H9 (cell line): ENCODE data around the gene CELF6. TPM values are rescaled to one million over a fixed set of nuclear protein-coding genes. Genes with fewer than 3 reads are reported as not detected.

ENCODE experiments used
- DNase-seq: peaks from one replicate; pipeline ENCODE4 v3.0.0-alpha.2; 2017
- H2AFZ ChIP-seq: one replicate; pipeline ENCODE4 v1.6.1; 2013; ENCODE audit warnings: mild to moderate bottlenecking, low read length, control low read depth, moderate library complexity
- H2AK5ac ChIP-seq: 2 replicates; pipeline ENCODE4 v1.6.1; 2013; ENCODE audit warnings: low read length, control low read depth, mixed read lengths; ENCODE audit not compliant: insufficient read length
- H2BK120ac ChIP-seq: one replicate; pipeline ENCODE4 v1.6.1; 2013; ENCODE audit warnings: low read depth, mild to moderate bottlenecking, low read length, control low read depth, inconsistent platforms; ENCODE audit not compliant: poor library complexity, severe bottlenecking
- H2BK12ac ChIP-seq: 2 replicates; pipeline ENCODE4 v1.6.1; 2013; ENCODE audit warnings: low read length, control low read depth, mixed read lengths, low read depth; ENCODE audit not compliant: insufficient read length
- H2BK15ac ChIP-seq: 2 replicates; pipeline ENCODE4 v1.6.1; 2013; ENCODE audit warnings: low read depth, low read length, control low read depth
- H2BK20ac ChIP-seq: one replicate; pipeline ENCODE4 v1.6.1; 2013; ENCODE audit warnings: low read depth, mild to moderate bottlenecking, low read length, control low read depth, inconsistent platforms; ENCODE audit not compliant: poor library complexity, severe bottlenecking
- H2BK5ac ChIP-seq: 2 replicates; pipeline ENCODE4 v1.6.1; 2013; ENCODE audit warnings: low read length, control low read depth, mixed read lengths; ENCODE audit not compliant: insufficient read length
- H3K14ac ChIP-seq: 2 replicates; pipeline ENCODE4 v1.6.1; 2013; ENCODE audit warnings: low read length, control low read depth; ENCODE audit not compliant: insufficient read depth
- H3K18ac ChIP-seq: 2 replicates; pipeline ENCODE4 v1.6.1; 2013; ENCODE audit warnings: low read depth, mild to moderate bottlenecking, mixed read lengths, low read length, control low read depth; ENCODE audit not compliant: insufficient read length
- H3K23ac ChIP-seq: 2 replicates; pipeline ENCODE4 v1.6.1; 2013; ENCODE audit warnings: low read length, control low read depth, mixed read lengths, low read depth; ENCODE audit not compliant: insufficient read length
- H3K23me2 ChIP-seq: 2 replicates; pipeline ENCODE4 v1.6.1; 2013; ENCODE audit warnings: low read depth, mild to moderate bottlenecking, mixed read lengths, low read length, control low read depth; ENCODE audit not compliant: insufficient read length, poor library complexity, severe bottlenecking
- H3K27ac ChIP-seq: 2 replicates; pipeline ENCODE4 v1.5.1; 2013; ENCODE audit warnings: low read length, control low read depth, mixed read lengths, low read depth; ENCODE audit not compliant: insufficient read length
- H3K27me3 ChIP-seq: 2 replicates; pipeline ENCODE4 v1.6.1; 2013; ENCODE audit warnings: low read length, control low read depth, inconsistent platforms; ENCODE audit not compliant: insufficient read depth
- H3K4ac ChIP-seq: 2 replicates; pipeline ENCODE4 v1.6.1; 2013; ENCODE audit warnings: low read depth, mild to moderate bottlenecking, control low read depth, inconsistent platforms, low read length, moderate library complexity
- H3K4me1 ChIP-seq: 2 replicates; pipeline ENCODE4 v1.6.1; 2013; ENCODE audit warnings: low read length, control low read depth, inconsistent platforms; ENCODE audit not compliant: insufficient read depth
- H3K4me2 ChIP-seq: 2 replicates; pipeline ENCODE4 v1.6.1; 2013; ENCODE audit warnings: low read length, control low read depth, mixed read lengths; ENCODE audit not compliant: insufficient read length, insufficient read depth
- H3K56ac ChIP-seq: 2 replicates; pipeline ENCODE4 v1.6.1; 2013; ENCODE audit warnings: low read depth, mild to moderate bottlenecking, mixed read lengths, low read length, control low read depth; ENCODE audit not compliant: insufficient read length
- H3K79me1 ChIP-seq: 2 replicates; pipeline ENCODE4 v1.6.1; 2013; ENCODE audit warnings: low read depth, mild to moderate bottlenecking, moderate library complexity, low read length, control low read depth, inconsistent platforms; ENCODE audit not compliant: insufficient read depth, poor library complexity, severe bottlenecking
- H3K79me2 ChIP-seq: 2 replicates; pipeline ENCODE4 v1.6.1; 2013; ENCODE audit warnings: low read length, control low read depth, inconsistent platforms; ENCODE audit not compliant: insufficient read depth
- H3K9ac ChIP-seq: 2 replicates; pipeline ENCODE4 v1.6.1; 2013; ENCODE audit warnings: low read length, control low read depth, mixed read lengths; ENCODE audit not compliant: insufficient read length; ENCODE audit errors: extremely low read depth
- H3K9me3 ChIP-seq: one replicate; pipeline ENCODE4 v1.6.1; 2013; ENCODE audit warnings: low read depth, low read length, inconsistent platforms; ENCODE audit not compliant: control insufficient read depth
- H3T11ph ChIP-seq: one replicate; pipeline ENCODE4 v1.6.1; 2013; ENCODE audit warnings: mild to moderate bottlenecking, low read length, control low read depth, inconsistent platforms
- H4K20me1 ChIP-seq: one replicate; pipeline ENCODE4 v1.6.1; 2013; ENCODE audit not compliant: control insufficient read depth, insufficient read length, insufficient read depth
- H4K5ac ChIP-seq: 2 replicates; pipeline ENCODE4 v1.6.1; 2013; ENCODE audit warnings: low read depth, mild to moderate bottlenecking, mixed read lengths, low read length, control low read depth; ENCODE audit not compliant: insufficient read length
- H4K8ac ChIP-seq: replicated peaks from 2 replicates; pipeline ENCODE4 v1.6.1; 2013; ENCODE audit warnings: low read length, control low read depth, mixed read lengths, low read depth; ENCODE audit not compliant: insufficient read length
- H4K91ac ChIP-seq: 2 replicates; pipeline ENCODE4 v1.6.1; 2013; ENCODE audit warnings: low read depth, mild to moderate bottlenecking, moderate library complexity, mixed read lengths, low read length, control low read depth; ENCODE audit not compliant: insufficient read length
- H3K27ac Mint-ChIP-seq, 3 experiments: 2 replicates in 2 of 3; 3 replicates in 1 of 3; pipeline ENCODE4 v1.8.0; 2020 to 2021; ENCODE audit warnings: mixed read lengths in 3 of 3, mild to moderate bottlenecking in 1 of 3, moderate library complexity in 1 of 3
- H3K27me3 Mint-ChIP-seq: 2 replicates; pipeline ENCODE4 v1.8.0; 2021; ENCODE audit warnings: low read depth, mild to moderate bottlenecking, moderate library complexity, mixed read lengths
- H3K36me3 Mint-ChIP-seq, 3 experiments: 2 replicates in 2 of 3; 3 replicates in 1 of 3; pipeline ENCODE4 v1.8.0; 2020 to 2021; ENCODE audit warnings: low read depth in 3 of 3, mixed read lengths in 3 of 3; ENCODE audit not compliant: insufficient read depth in 1 of 3
- H3K4me1 Mint-ChIP-seq, 2 experiments: 2 replicates each; pipeline ENCODE4 v1.8.0; 2020; ENCODE audit warnings: mixed read lengths in 2 of 2
- H3K4me3 Mint-ChIP-seq, 2 experiments: 2 replicates in 1 of 2; 3 replicates in 1 of 2; pipeline ENCODE4 v1.8.0; 2020 to 2021; ENCODE audit warnings: mild to moderate bottlenecking in 2 of 2, mixed read lengths in 2 of 2, moderate library complexity in 1 of 2
- H3K9me3 Mint-ChIP-seq, 2 experiments: 2 replicates in 1 of 2; 3 replicates in 1 of 2; pipeline ENCODE4 v1.8.0; 2020; ENCODE audit warnings: mild to moderate bottlenecking in 2 of 2, mixed read lengths in 2 of 2, moderate library complexity in 1 of 2
- WGBS: extraction: QIAGEN DNeasy Blood & Tissue Kit; methylation state at CpG from one replicate; pipeline ENCODE4 v1.1.7; 2013; ENCODE audit warnings: missing lambda C conversion rate, low lambda C conversion rate, mixed read lengths; ENCODE audit not compliant: insufficient read length; ENCODE audit errors: extremely low coverage; 5-methylcytosine and 5-hydroxymethylcytosine counted together
- total RNA-seq: library from RNA; stranded (reverse); gene quantifications from 2 replicates; pipeline ENCODE4 v1.2.1, GENCODE V29; 2021
- TF ChIP-seq, protein P1 (sequence below): fragments of 200-600 bp; sonication (generic); conservative IDR thresholded peaks from 3 replicates; pipeline ENCODE4 v1.8.0; 2021; ENCODE audit warnings: antibody characterized with exemption, mild to moderate bottlenecking

The CELF6 gene
- total RNA-seq, 1 experiment from 2014 or later, result 0.13 TPM

- Histone ChIP-seq H3K23ac (no peak overlapping the region), H2BK120ac (no peak overlapping the region), H3K9ac (no peak overlapping the region), H2AFZ (no peak overlapping the region), H3K9me3 (no peaks in the 10 kb centered on the region), H3K4me2 (no peak overlapping the region), H3K14ac (no peak overlapping the region), H2BK15ac (no peak overlapping the region), H3T11ph (no peak overlapping the region), H3K18ac (no peak overlapping the region), H3K23me2 (no peaks in the 10 kb centered on the region), H2BK12ac (no peak overlapping the region), H3K79me1 (no peaks in the 10 kb centered on the region), H2BK20ac (no peak overlapping the region), H2BK5ac (no peak overlapping the region), H3K27me3 (peaks cover 2% of the 10 kb centered on the region; the same call in 1 of the 2 replicates), H2AK5ac (no peak overlapping the region), H3K56ac (no peak overlapping the region), H3K79me2 (no peaks in the 10 kb centered on the region), H3K27ac (no peak overlapping the region), H4K5ac (no peak overlapping the region), H3K4ac (no peak overlapping the region), H4K20me1 (no peaks in the 10 kb centered on the region), H4K8ac (no peak overlapping the region), H3K4me1 (no peaks in the 10 kb centered on the region), H4K91ac (no peak overlapping the region)
- no peaks in the 10 kb centered on the region for H3K4me1 Mint-ChIP-seq
- H3K27me3 Mint-ChIP-seq, result peaks cover 38% of the 10 kb centered on the region
- WGBS, result no CpG with 5 or more reads among the region's 49 CpGs
- no peak overlapping the region for H3K27ac Mint-ChIP-seq
- H3K4me3 Mint-ChIP-seq, result no peak overlapping the region
- H3K36me3 Mint-ChIP-seq, result no peaks in the 10 kb centered on the region
- H3K9me3 Mint-ChIP-seq, result no peaks in the 10 kb centered on the region
- DNase-seq, result peak; percentile 33
- TF ChIP-seq, protein P1, sequence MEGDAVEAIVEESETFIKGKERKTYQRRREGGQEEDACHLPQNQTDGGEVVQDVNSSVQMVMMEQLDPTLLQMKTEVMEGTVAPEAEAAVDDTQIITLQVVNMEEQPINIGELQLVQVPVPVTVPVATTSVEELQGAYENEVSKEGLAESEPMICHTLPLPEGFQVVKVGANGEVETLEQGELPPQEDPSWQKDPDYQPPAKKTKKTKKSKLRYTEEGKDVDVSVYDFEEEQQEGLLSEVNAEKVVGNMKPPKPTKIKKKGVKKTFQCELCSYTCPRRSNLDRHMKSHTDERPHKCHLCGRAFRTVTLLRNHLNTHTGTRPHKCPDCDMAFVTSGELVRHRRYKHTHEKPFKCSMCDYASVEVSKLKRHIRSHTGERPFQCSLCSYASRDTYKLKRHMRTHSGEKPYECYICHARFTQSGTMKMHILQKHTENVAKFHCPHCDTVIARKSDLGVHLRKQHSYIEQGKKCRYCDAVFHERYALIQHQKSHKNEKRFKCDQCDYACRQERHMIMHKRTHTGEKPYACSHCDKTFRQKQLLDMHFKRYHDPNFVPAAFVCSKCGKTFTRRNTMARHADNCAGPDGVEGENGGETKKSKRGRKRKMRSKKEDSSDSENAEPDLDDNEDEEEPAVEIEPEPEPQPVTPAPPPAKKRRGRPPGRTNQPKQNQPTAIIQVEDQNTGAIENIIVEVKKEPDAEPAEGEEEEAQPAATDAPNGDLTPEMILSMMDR, result no peak
These were observed 31.0 kb downstream of the CELF6 start for GRCh38 chr15:72288796-72289596.
